GM19395 (cell line): ENCODE measurements around the gene MTARC2.

Experiments used
- ATAC-seq: cut with Tn5 transposase; IDR thresholded peaks from one replicate; pipeline ENCODE4 v1.9.1; 2021; ENCODE audit warnings: mild to moderate bottlenecking, moderate library complexity; ENCODE audit not compliant: unreplicated experiment

The MTARC2 gene

DNA sequence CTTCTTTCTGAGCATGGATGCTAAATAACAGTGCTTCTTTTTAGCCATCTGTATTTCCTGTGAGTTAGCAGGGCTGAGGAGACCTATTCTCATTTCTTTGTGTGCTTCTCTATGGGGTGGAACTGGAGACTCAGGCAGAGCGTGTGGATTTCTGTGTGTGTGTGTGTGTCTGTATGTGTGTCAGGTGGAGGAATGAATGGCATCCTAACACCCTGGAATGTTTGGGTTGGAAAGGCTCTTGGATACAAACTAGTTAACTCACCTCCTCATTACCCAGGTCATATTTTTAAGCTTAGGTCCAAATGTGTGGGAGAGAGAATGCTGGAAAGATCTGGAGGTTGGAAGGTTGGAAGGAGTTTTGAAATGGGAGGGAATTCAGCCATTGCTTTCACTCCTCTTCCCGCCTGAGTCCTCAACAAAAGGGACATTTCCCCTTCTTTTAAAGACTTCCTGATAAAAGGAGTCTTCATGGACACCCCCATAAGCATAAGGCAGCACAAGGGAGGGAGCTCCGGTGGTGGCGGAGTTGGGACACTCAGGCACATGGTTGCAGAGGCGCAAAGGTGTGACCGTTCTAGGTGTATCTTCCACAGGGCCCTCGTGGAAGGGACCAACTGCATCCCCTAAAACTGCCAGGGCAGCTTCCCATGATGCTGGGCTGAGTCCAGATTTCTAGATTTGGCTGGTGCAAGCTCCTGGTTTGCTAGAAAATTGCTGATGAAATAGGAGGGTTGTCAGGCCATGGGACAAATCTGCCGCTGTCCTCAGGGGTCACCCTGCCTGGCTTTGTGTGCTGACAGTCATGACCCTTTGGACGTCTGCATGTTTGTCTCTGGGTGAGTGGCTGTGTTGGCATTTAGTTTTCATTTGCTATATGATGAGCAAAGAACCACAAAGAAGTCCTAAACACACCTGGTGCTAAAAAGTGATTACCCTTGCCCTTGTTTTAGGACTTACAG is 76.2 kb downstream of the MTARC2 start:
- ATAC-seq = no peak

- no peak for ATAC-seq
Measured at GRCh38 chr1:220825819-220826551, 77.9 kb downstream of the MTARC2 start.

DNA sequence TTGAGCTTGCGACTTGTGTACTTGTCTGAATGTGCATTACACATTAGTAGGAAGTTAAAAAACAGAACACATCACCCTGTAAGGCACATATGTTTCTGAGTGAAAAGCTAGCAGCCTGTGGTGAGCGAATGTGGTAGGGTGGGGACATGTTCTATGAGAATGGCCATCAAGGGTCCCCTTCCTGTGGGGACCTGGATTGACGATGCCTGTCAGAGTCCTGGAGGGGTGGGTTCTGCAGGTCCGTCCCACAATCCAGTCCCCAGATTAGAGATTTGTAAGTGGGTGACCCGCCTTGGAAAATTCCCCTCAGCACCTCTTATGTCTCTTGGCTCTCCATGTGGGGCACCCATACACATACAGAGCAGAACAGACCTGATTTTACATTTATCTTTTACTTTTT is 78.6 kb downstream of the MTARC2 start:
- ATAC-seq = no peak

GRCh38 chr1:220827445-220828178 is 79.5 kb downstream of the MTARC2 start:
- ATAC-seq = no peak

DNA sequence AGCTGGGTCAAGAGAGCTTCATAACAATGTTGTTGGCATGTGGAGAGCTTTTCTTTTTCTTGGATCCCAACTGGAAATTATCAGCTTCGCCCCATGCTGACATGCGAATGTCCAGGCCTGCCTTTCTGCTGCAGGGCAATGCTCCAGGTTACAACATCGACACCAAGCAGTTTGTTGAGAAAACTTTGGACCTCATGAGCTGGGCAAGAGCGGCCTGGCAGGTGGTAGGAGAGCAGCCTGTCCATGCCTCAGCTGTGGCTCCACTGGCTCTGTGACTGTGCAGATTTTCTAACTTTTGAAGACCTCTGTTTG is 80.0 kb downstream of the MTARC2 start:
- no peak for ATAC-seq

DNA sequence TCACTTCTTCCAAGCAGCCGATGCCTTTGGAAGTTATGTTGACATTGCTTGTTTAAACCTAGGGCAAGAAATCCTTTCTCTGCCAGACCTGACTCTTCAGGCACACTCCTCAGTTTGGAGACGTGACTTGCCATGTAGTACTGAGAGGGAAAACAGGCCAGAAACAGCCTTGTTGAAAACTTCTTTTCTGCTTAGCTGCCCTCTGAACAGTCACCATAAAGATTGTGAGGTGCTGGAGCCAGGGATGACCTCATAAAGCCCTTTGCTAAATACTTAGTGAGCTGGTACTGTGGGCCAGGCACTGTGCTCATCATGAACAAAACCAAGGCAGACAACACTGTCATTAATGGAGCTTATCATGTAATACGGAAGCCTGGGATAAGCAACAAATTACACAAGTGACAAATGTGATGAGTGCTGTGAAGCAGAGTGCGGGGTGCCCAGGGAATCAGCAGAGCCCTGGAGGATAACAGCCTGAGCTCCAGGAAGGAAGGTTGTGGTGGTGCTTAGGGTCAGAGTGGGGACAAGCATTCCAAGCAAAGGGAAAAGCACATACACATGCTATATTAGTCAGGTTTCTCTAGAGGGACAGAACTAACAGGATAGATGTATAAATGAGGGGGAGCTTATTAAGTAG is 80.9 kb downstream of the MTARC2 start:
- ATAC-seq = no peak

- ATAC-seq = no peak
Measured at GRCh38 chr1:220833436-220833835, 85.3 kb downstream of the MTARC2 start.
